Measurements from ENCODE around the gene CAPN8.
"Not testable (repeated sequence)": the region's sequence is repeated elsewhere in the genome, so short reads cannot be mapped to it uniquely, and the experiment has no call there.

Gene CAPN8

GRCh38 chr1:223521150-223521549 is 144.4 kb downstream of the CAPN8 start:
- no peak for DNase-seq

GRCh38 chr1:223520200-223520599 is 145.3 kb downstream of the CAPN8 start:
- no peak for DNase-seq

- no peak for DNase-seq
Observed at GRCh38 chr1:223519116-223519515, 146.4 kb downstream of the CAPN8 start.

- DNase-seq, result not testable (repeated sequence)
Observed at GRCh38 chr1:223518553-223518952, 146.9 kb downstream of the CAPN8 start.

- DNase-seq, result no peak
Observed at GRCh38 chr1:223515926-223516325, 149.6 kb downstream of the CAPN8 start.

GRCh38 chr1:223515421-223515820 is 150.1 kb downstream of the CAPN8 start:
- peak; percentile 26 to 31 for DNase-seq

- no peak for DNase-seq
Observed at GRCh38 chr1:223514644-223515043, 150.9 kb downstream of the CAPN8 start.

- DNase-seq, result no peak
Observed at GRCh38 chr1:223513309-223513708, 152.2 kb downstream of the CAPN8 start.

GRCh38 chr1:223512057-223512456 is 153.4 kb downstream of the CAPN8 start:
- no peak for DNase-seq

GRCh38 chr1:223508796-223509195 is 156.7 kb downstream of the CAPN8 start:
- no peak for DNase-seq

GRCh38 chr1:223504741-223505140 is 160.8 kb downstream of the CAPN8 start:
- DNase-seq, result no peak

- no peak for DNase-seq
Observed at GRCh38 chr1:223503348-223503747, 162.2 kb downstream of the CAPN8 start.

- peak; percentile 34 to 53 for DNase-seq
Observed at GRCh38 chr1:223500560-223501425, 164.7 kb downstream of the CAPN8 start.

- no peak for DNase-seq
Observed at GRCh38 chr1:223496883-223497282, 168.6 kb downstream of the CAPN8 start.

GRCh38 chr1:223494926-223495645 is 170.4 kb downstream of the CAPN8 start:
- DNase-seq, result no peak

GRCh38 chr1:223492044-223492443 is 173.5 kb downstream of the CAPN8 start:
- DNase-seq, result no peak
